ENCODE data around the gene TUBB2B.

GRCh38 chr6:3263096-3263495 is 35.6 kb upstream of the TUBB2B start:
- TF ChIP-seq CTCF (IDR thresholded peaks at IDR 0.05; ENCODE audit: poor library complexity, severe bottlenecking) (no peak), EP300 (conservative IDR thresholded peaks at IDR 0.05; ENCODE audit: poor library complexity, severe bottlenecking) (no peak), POLR2AphosphoS5 (IDR thresholded peaks at IDR 0.05) (no peak), TAF1 (IDR thresholded peaks at IDR 0.05; ENCODE audit: low read depth) (no peak), MXI1 (conservative IDR thresholded peaks at IDR 0.05; ENCODE audit: poor library complexity, severe bottlenecking) (no peak)
